IMR-90 (cell line): Measurements from ENCODE around the gene GALNT16. TPM values are rescaled to one million over a fixed set of nuclear protein-coding genes. Genes with fewer than 3 reads are reported as not detected.
A peak's percentile ranks its signal among the peaks of the same experiment; 100 is the strongest.

Experiments used
- ATAC-seq: fragments of 200-7000 bp; cut with Tn5 transposase; 2 replicates; pipeline ENCODE4 v1.9.1; 2020; ENCODE audit warnings: low read depth, mild to moderate bottlenecking, moderate library complexity
- BruUV-seq: library from RNA; stranded (reverse); fragments of 400-500 nt; replicated peaks from 2 replicates; lab custom pipeline; 2021; lab: Mats Ljungman, UMichigan
- CTCF ChIA-PET: fragments of 300-600 bp; formaldehyde crosslinking; extraction: SDS; loops from one replicate; lab custom pipeline; 2021; ENCODE audit warnings: antibody characterized with exemption; lab: Yijun Ruan, JAX
- POLR2A ChIA-PET: fragments of 300-600 bp; sonication (Branson Sonifier 250); formaldehyde crosslinking; loops from one replicate; lab custom pipeline; 2022; ENCODE audit warnings: antibody characterized with exemption; ENCODE audit not compliant: unreplicated experiment; lab: Charles Lee
- DNase-seq: peaks from one replicate; pipeline ENCODE4 v3.0.0; 2013
- H2AFZ ChIP-seq: replicated peaks from 2 replicates; pipeline ENCODE3; 2013; ENCODE audit warnings: low read length, mild to moderate bottlenecking; ENCODE audit not compliant: poor library complexity
- H2AK5ac ChIP-seq: 2 replicates; pipeline ENCODE4 v1.6.1; 2013; ENCODE audit warnings: low read depth, low read length, inconsistent platforms
- H2AK9ac ChIP-seq: replicated peaks from 2 replicates; pipeline ENCODE3; 2013; ENCODE audit warnings: mild to moderate bottlenecking, low read depth, low read length, moderate library complexity; ENCODE audit not compliant: poor library complexity
- H2BK120ac ChIP-seq: 2 replicates; pipeline ENCODE4 v1.6.1; 2013; ENCODE audit warnings: low read depth, low read length, inconsistent platforms
- H2BK15ac ChIP-seq: 3 replicates; pipeline ENCODE4 v1.6.1; 2013; ENCODE audit warnings: low read depth, low read length, inconsistent platforms
- H2BK20ac ChIP-seq: 2 replicates; pipeline ENCODE4 v1.6.1; 2013; ENCODE audit warnings: low read depth, mild to moderate bottlenecking, inconsistent platforms, low read length, moderate library complexity
- H2BK5ac ChIP-seq: 2 replicates; pipeline ENCODE4 v1.6.1; 2013; ENCODE audit warnings: mild to moderate bottlenecking, low read depth, low read length, inconsistent platforms; ENCODE audit not compliant: poor library complexity, severe bottlenecking
- H3K14ac ChIP-seq: replicated peaks from 2 replicates; pipeline ENCODE4 v1.6.1; 2013; ENCODE audit warnings: low read depth, low read length, inconsistent platforms
- H3K18ac ChIP-seq: 2 replicates; pipeline ENCODE4 v1.6.1; 2013; ENCODE audit warnings: low read depth, low read length, control low read depth
- H3K23ac ChIP-seq: 2 replicates; pipeline ENCODE4 v1.6.1; 2013; ENCODE audit warnings: low read depth, low read length, inconsistent platforms
- H3K27ac ChIP-seq: 2 replicates; pipeline ENCODE4 v1.5.1; 2013; ENCODE audit warnings: mild to moderate bottlenecking, control low read depth, low read length; ENCODE audit not compliant: insufficient read depth
- H3K27me3 ChIP-seq: 2 replicates; pipeline ENCODE4 v1.6.1; 2013; ENCODE audit warnings: low read length; ENCODE audit not compliant: control insufficient read depth, insufficient read depth
- H3K36me3 ChIP-seq: 2 replicates; pipeline ENCODE4 v1.6.1; 2013; ENCODE audit warnings: low read length, mixed read lengths; ENCODE audit not compliant: control insufficient read depth, insufficient read depth
- H3K4ac ChIP-seq: 2 replicates; pipeline ENCODE4 v1.6.1; 2013; ENCODE audit warnings: low read depth, low read length, inconsistent platforms
- H3K4me1 ChIP-seq: 2 replicates; pipeline ENCODE4 v1.6.1; 2013; ENCODE audit warnings: low read length, mixed read lengths; ENCODE audit not compliant: control insufficient read depth, insufficient read depth
- H3K4me2 ChIP-seq: 2 replicates; pipeline ENCODE4 v1.6.1; 2013; ENCODE audit warnings: low read depth, mild to moderate bottlenecking, control low read depth, low read length, moderate library complexity
- H3K4me3 ChIP-seq: 2 replicates; pipeline ENCODE4 v1.5.1; 2013; ENCODE audit warnings: low read depth, mild to moderate bottlenecking, control low read depth, low read length, moderate library complexity; ENCODE audit not compliant: insufficient read depth
- H3K56ac ChIP-seq: 2 replicates; pipeline ENCODE4 v1.6.1; 2013; ENCODE audit warnings: low read length, inconsistent platforms; ENCODE audit not compliant: insufficient read depth; ENCODE audit errors: extremely low read depth
- H3K79me1 ChIP-seq, 2 experiments: 2 replicates each; pipeline ENCODE4 v1.6.1; 2013; ENCODE audit warnings: low read length in 2 of 2, inconsistent platforms in 1 of 2, low read depth in 1 of 2
- H3K9ac ChIP-seq: 2 replicates; pipeline ENCODE4 v1.6.1; 2013; ENCODE audit warnings: low read depth, low read length, control low read depth
- H3K9me1 ChIP-seq: 2 replicates; pipeline ENCODE4 v1.6.1; 2013; ENCODE audit warnings: low read length, inconsistent platforms; ENCODE audit not compliant: insufficient read depth
- H3K9me3 ChIP-seq: 2 replicates; pipeline ENCODE4 v1.6.1; 2013; ENCODE audit warnings: low read length; ENCODE audit not compliant: control insufficient read depth, insufficient read depth
- H4K20me1 ChIP-seq: 2 replicates; pipeline ENCODE4 v1.6.1; 2013; ENCODE audit warnings: low read length, inconsistent platforms; ENCODE audit not compliant: insufficient read depth
- H4K5ac ChIP-seq: 2 replicates; pipeline ENCODE4 v1.6.1; 2013; ENCODE audit warnings: mild to moderate bottlenecking, low read depth, low read length, control low read depth
- H4K8ac ChIP-seq, 2 experiments: 2 replicates each; pipeline ENCODE4 v1.6.1; 2013; ENCODE audit warnings: low read depth in 2 of 2, low read length in 2 of 2, control low read depth in 1 of 2, inconsistent platforms in 1 of 2
- H4K91ac ChIP-seq: 2 replicates; pipeline ENCODE4 v1.6.1; 2013; ENCODE audit warnings: low read depth, low read length, inconsistent platforms; ENCODE audit not compliant: insufficient read depth
- BHLHE40 ChIP-seq: fragments of 150-350 bp; IDR thresholded peaks from 2 replicates; pipeline ENCODE4 v1.6.1; 2016; ENCODE audit warnings: mild to moderate bottlenecking, low read depth, low read length
- CEBPB ChIP-seq: IDR thresholded peaks from 2 replicates; pipeline ENCODE4 v1.6.1; 2012; ENCODE audit warnings: low read depth, low read length, improper control_type of control experiment
- CHD1 ChIP-seq: IDR thresholded peaks from 2 replicates; pipeline ENCODE4 v1.6.1; 2012; ENCODE audit warnings: low read depth, low read length, improper control_type of control experiment
- FOS ChIP-seq: fragments of 150-350 bp; IDR thresholded peaks from 2 replicates; pipeline ENCODE4 v1.6.1; 2016; ENCODE audit warnings: low read depth, low read length
- MAFK ChIP-seq: IDR thresholded peaks from 2 replicates; pipeline ENCODE4 v1.6.1; 2012; ENCODE audit warnings: low read depth, low read length, improper control_type of control experiment
- MAZ ChIP-seq: IDR thresholded peaks from 2 replicates; pipeline ENCODE4 v1.6.1; 2012; ENCODE audit warnings: low read depth, mild to moderate bottlenecking, low read length, improper control_type of control experiment, moderate library complexity, borderline replicate concordance
- MXI1 ChIP-seq: IDR thresholded peaks from 2 replicates; pipeline ENCODE4 v1.6.1; 2012; ENCODE audit warnings: low read depth, mild to moderate bottlenecking, low read length, moderate library complexity, borderline replicate concordance
- NFE2L2 ChIP-seq: fragments of 150-350 bp; IDR thresholded peaks from 2 replicates; pipeline ENCODE4 v1.6.1; 2016; ENCODE audit warnings: low read depth, mild to moderate bottlenecking, low read length
- POLR2A ChIP-seq: IDR thresholded peaks from 2 replicates; pipeline ENCODE4 v1.6.1; 2012; ENCODE audit warnings: mild to moderate bottlenecking, low read depth, low read length
- RAD21 ChIP-seq: IDR thresholded peaks from 2 replicates; pipeline ENCODE4 v1.6.1; 2012; ENCODE audit warnings: low read length, improper control_type of control experiment
- RFX5 ChIP-seq: IDR thresholded peaks from 2 replicates; pipeline ENCODE4 v1.8.0; 2012; ENCODE audit warnings: low read depth, mild to moderate bottlenecking, low read length, moderate library complexity
- SMC3 ChIP-seq: fragments of 150-350 bp; IDR thresholded peaks from 2 replicates; pipeline ENCODE4 v1.6.1; 2016; ENCODE audit warnings: low read depth, mild to moderate bottlenecking, antibody characterized with exemption, low read length, moderate library complexity
- WGBS, 2 experiments: methylation state at CpG; one replicate each; pipeline versions ENCODE4 v1.1.5 to v1.1.7; 2013; ENCODE audit warnings: missing lambda C conversion rate in 2 of 2; ENCODE audit not compliant: insufficient read length in 1 of 2; ENCODE audit errors: extremely low coverage in 2 of 2; 5-methylcytosine and 5-hydroxymethylcytosine counted together
- dilution Hi-C: fragments of 300-500 bp; cut with HindIII; formaldehyde crosslinking; loops from one replicate; pipeline ENCODE4 v1.14.3; 2018; ENCODE audit warnings: low sequenced_read_pairs; ENCODE audit not compliant: unreplicated experiment
- in situ Hi-C: fragments of 300-500 bp; cut with MboI; formaldehyde crosslinking; loops from 3 replicates; pipeline ENCODE4 v1.14.3; 2019; ENCODE audit warnings: low sequenced_read_pairs, inconsistent platforms, mixed read lengths
- intact Hi-C: fragments of 100-400 bp; cut with micrococcal nuclease; formaldehyde crosslinking; loops from 2 replicates; pipeline ENCODE4 v1.10.0; 2022
- polyA plus RNA-seq, 3 experiments: library from polyadenylated mRNA; depleted of rRNA; stranded (reverse); fragments of >200 nt; gene quantifications; 2 replicates each; pipeline ENCODE4 v1.2.3, GENCODE V29; 2012; ENCODE audit warnings: low replicate concordance in 1 of 3
- total RNA-seq: library from RNA; depleted of rRNA; stranded (reverse); fragments of >200 nt; gene quantifications from 2 replicates; pipeline ENCODE4 v1.2.3, GENCODE V29; 2012
- TF ChIP-seq, protein P1 (sequence below): fragments of 150-350 bp; IDR thresholded peaks from 2 replicates; pipeline ENCODE4 v1.6.1; 2016; ENCODE audit warnings: low read depth, mild to moderate bottlenecking, low read length, moderate library complexity, borderline replicate concordance
- TF ChIP-seq, protein P2 (sequence below): conservative IDR thresholded peaks from 2 replicates; pipeline ENCODE4 v1.5.1; 2012; ENCODE audit warnings: mild to moderate bottlenecking, low read depth, low read length, improper control_type of control experiment
- TF ChIP-seq, protein P3 (sequence below): fragments of 150-350 bp; IDR thresholded peaks from 2 replicates; pipeline ENCODE4 v1.6.1; 2017; ENCODE audit warnings: mild to moderate bottlenecking, antibody characterized with exemption, low read length, low read depth

Gene GALNT16
- total and polyA plus RNA-seq, 2 of the 4 experiments (the other 2 are of a cell fraction) = 0.36 to 1.5 TPM

DNA sequence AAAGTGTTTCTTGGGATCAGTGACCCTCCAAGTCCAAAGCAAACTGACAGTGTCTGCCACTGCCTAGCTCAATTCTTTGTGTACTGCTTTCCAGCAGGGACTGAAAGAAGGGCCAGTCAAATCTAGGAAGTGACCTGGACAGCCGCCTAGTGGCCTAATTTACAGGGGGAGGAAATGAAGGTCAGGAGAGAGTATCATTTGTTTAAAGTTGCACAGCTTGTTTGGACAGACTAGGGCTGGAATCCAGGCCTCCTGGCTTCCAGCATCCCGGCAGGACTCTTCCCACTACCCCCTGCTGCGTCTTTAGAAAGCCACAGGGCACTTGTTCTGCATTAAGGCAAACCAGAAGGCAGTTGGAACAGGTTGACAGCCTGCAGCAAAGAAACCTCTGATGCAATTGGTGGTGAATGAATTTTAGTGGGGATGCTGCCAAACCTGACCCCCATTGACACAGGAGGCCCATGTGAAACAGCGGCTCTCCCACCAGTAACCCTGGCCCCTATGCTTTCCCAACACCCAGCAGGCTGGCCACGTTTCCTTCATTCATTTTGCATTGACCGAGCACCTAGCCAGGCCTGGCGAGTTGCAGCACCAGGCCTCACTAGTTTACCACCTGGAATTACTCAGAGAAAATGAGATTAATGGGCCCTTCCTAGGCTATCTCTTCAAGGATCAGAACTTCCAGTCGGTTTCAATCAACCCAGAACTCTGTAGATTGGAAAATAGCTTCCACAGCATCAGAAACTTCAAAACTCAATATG, 28.2 kb downstream of the GALNT16 start:
- intact Hi-C loops = loop anchor here (5.0 kb wide), 1 partner anchor 41 kb away; no protein-coding TSS in a partner anchor
- Histone ChIP-seq H3K56ac (no peak overlapping the region), H3K79me1 (no peaks in the 10 kb centered on the region), H3K27me3 (peaks cover 22% of the 10 kb centered on the region), H2AK9ac (no peak overlapping the region), H3K36me3 (no peaks in the 10 kb centered on the region), H3K4me2 (no peak overlapping the region), H3K9me3 (no peaks in the 10 kb centered on the region), H2BK20ac (no peak overlapping the region), H3K23ac (no peak overlapping the region), H2BK15ac (no peak overlapping the region), H4K5ac (no peak overlapping the region), H3K14ac (no peak overlapping the region), H2AK5ac (no peak overlapping the region), H3K27ac (no peak overlapping the region), H2AFZ (no peak overlapping the region), H2BK120ac (no peak overlapping the region), H3K18ac (no peak overlapping the region), H3K4me3 (no peak overlapping the region), H3K4ac (no peak overlapping the region), H2BK5ac (no peak overlapping the region), H4K20me1 (no peaks in the 10 kb centered on the region), H4K8ac (no peak overlapping the region), H3K4me1 (no peaks in the 10 kb centered on the region; the same call in 1 of the 2 replicates), H4K91ac (no peak overlapping the region), H3K9ac (no peak overlapping the region), H3K9me1 (no peaks in the 10 kb centered on the region)
- dilution Hi-C loops = no loop called here
- CTCF ChIA-PET = interaction anchor here (0.6 to 2.0 kb wide), 9 partner anchors 10 to 109 kb away, joined by 3 to 17 read pairs (median 3); partner anchors contain the start of gene GALNT16
- 90% methylated on average over 3 of the region's 8 CpGs; no CpG with 5 or more reads in 1 of the 2 experiments for WGBS, 2 experiments
- DNase-seq (peak; percentile 42), ATAC-seq (peak; percentile 85)
- POLR2A ChIA-PET = no interaction called here
- in situ Hi-C loops = no loop called here
- TF ChIP-seq SMC3 = peak; percentile 38
- TF ChIP-seq, protein P1, sequence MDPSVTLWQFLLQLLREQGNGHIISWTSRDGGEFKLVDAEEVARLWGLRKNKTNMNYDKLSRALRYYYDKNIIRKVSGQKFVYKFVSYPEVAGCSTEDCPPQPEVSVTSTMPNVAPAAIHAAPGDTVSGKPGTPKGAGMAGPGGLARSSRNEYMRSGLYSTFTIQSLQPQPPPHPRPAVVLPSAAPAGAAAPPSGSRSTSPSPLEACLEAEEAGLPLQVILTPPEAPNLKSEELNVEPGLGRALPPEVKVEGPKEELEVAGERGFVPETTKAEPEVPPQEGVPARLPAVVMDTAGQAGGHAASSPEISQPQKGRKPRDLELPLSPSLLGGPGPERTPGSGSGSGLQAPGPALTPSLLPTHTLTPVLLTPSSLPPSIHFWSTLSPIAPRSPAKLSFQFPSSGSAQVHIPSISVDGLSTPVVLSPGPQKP = no peak
- TF ChIP-seq MAFK = no peak
- TF ChIP-seq, protein P2, sequence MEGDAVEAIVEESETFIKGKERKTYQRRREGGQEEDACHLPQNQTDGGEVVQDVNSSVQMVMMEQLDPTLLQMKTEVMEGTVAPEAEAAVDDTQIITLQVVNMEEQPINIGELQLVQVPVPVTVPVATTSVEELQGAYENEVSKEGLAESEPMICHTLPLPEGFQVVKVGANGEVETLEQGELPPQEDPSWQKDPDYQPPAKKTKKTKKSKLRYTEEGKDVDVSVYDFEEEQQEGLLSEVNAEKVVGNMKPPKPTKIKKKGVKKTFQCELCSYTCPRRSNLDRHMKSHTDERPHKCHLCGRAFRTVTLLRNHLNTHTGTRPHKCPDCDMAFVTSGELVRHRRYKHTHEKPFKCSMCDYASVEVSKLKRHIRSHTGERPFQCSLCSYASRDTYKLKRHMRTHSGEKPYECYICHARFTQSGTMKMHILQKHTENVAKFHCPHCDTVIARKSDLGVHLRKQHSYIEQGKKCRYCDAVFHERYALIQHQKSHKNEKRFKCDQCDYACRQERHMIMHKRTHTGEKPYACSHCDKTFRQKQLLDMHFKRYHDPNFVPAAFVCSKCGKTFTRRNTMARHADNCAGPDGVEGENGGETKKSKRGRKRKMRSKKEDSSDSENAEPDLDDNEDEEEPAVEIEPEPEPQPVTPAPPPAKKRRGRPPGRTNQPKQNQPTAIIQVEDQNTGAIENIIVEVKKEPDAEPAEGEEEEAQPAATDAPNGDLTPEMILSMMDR = peak; percentile 43
- TF ChIP-seq NFE2L2 = no peak
- TF ChIP-seq POLR2A = no peak
- TF ChIP-seq MAZ = no peak
- TF ChIP-seq, protein P3, sequence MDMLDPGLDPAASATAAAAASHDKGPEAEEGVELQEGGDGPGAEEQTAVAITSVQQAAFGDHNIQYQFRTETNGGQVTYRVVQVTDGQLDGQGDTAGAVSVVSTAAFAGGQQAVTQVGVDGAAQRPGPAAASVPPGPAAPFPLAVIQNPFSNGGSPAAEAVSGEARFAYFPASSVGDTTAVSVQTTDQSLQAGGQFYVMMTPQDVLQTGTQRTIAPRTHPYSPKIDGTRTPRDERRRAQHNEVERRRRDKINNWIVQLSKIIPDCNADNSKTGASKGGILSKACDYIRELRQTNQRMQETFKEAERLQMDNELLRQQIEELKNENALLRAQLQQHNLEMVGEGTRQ = no peak
- no peak for TF ChIP-seq BHLHE40
- TF ChIP-seq CEBPB = no peak
- no peak for TF ChIP-seq FOS
- no peak for TF ChIP-seq CHD1
- peak; percentile 44 for TF ChIP-seq RAD21
- no peak for TF ChIP-seq MXI1
- TF ChIP-seq RFX5 = no peak
- BruUV-seq = no TSS peak
